MCF 10A (cell line): ENCODE results near the gene ANGPTL2. TPM values are rescaled to one million over a fixed set of nuclear protein-coding genes. Genes with fewer than 3 reads are reported as not detected.
A peak's percentile ranks its signal among the peaks of the same experiment; 100 is the strongest.

ENCODE experiments used
- BruUV-seq: library from RNA; stranded (reverse); fragments of 400-500 nt; replicated peaks from 2 replicates; lab custom pipeline; 2021; lab: Mats Ljungman, UMichigan
- CTCF ChIA-PET: fragments of 300-600 bp; sonication (Branson Sonifier 250); formaldehyde crosslinking; extraction: SDS; loops from one replicate; lab custom pipeline; 2021; ENCODE audit warnings: antibody characterized with exemption, inconsistent platforms; lab: Yijun Ruan, JAX
- POLR2A ChIA-PET: fragments of 300-600, 350-650 bp; sonication (Branson Sonifier 250); formaldehyde crosslinking; extraction: SDS; loops from one replicate; lab custom pipeline; 2020; ENCODE audit warnings: antibody characterized with exemption, inconsistent platforms; lab: Yijun Ruan, JAX
- DNase-seq: peaks from one replicate; pipeline ENCODE4 v3.0.0-alpha.2; 2018; ENCODE audit not compliant: unreplicated experiment
- H3K27ac Mint-ChIP-seq: one replicate; pipeline ENCODE4 v1.8.0; 2022; ENCODE audit warnings: mild to moderate bottlenecking, low read depth, mixed read lengths; ENCODE audit not compliant: unreplicated experiment
- H3K27me3 Mint-ChIP-seq: one replicate; pipeline ENCODE4 v1.8.0; 2022; ENCODE audit warnings: mixed read lengths; ENCODE audit not compliant: insufficient read depth, unreplicated experiment
- H3K36me3 Mint-ChIP-seq: one replicate; pipeline ENCODE4 v1.8.0; 2022; ENCODE audit warnings: mild to moderate bottlenecking, moderate library complexity, mixed read lengths; ENCODE audit not compliant: insufficient read depth, unreplicated experiment
- H3K4me1 Mint-ChIP-seq: one replicate; pipeline ENCODE4 v1.8.0; 2022; ENCODE audit warnings: mixed read lengths; ENCODE audit not compliant: insufficient read depth, unreplicated experiment
- H3K4me3 Mint-ChIP-seq: one replicate; pipeline ENCODE4 v1.8.0; 2022; ENCODE audit warnings: mild to moderate bottlenecking, moderate library complexity, mixed read lengths; ENCODE audit not compliant: unreplicated experiment
- H3K9me3 Mint-ChIP-seq: one replicate; pipeline ENCODE4 v1.8.0; 2022; ENCODE audit warnings: mixed read lengths; ENCODE audit not compliant: unreplicated experiment
- CTCF ChIP-seq: fragments of 200-600 bp; IDR thresholded peaks from one replicate; pipeline ENCODE4 v1.8.0; 2022; ENCODE audit warnings: antibody characterized with exemption, mild to moderate bottlenecking; ENCODE audit not compliant: unreplicated experiment
- intact Hi-C: fragments of 100-400 bp; cut with micrococcal nuclease; formaldehyde crosslinking; loops from 2 replicates; pipeline ENCODE4 v1.14.1; 2022
- total RNA-seq: library from RNA; stranded (reverse); gene quantifications from 2 replicates; pipeline ENCODE4 v1.2.3, GENCODE V29; 2022

Gene ANGPTL2
- total RNA-seq, 1 experiment from 2014 or later, result not detected

DNA sequence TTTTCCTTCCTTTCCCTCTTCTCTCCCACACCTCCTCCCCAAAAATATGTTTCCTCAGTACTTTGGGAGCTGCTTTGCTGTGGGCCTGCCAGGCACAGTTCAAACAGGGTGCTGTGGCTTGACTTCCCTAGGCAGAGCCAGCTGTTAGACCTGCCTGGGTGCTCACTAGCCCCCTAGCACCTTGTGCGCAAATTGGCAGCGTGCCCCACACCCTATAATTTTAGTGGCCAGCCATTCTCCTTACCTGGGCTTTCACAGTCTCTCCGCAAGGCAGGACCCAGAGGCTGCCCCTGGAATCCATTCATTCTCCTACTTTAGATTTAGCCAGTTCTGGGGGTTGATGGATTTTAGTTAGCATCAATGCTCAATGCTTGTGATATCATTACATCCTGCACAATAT lies 72.3 kb downstream of the ANGPTL2 start:
- Mint-ChIP-seq H3K4me3 (no peak overlapping the region), H3K4me1 (peaks cover 11% of the 10 kb centered on the region), H3K9me3 (no peaks in the 10 kb centered on the region), H3K27ac (no peak overlapping the region), H3K36me3 (no peaks in the 10 kb centered on the region), H3K27me3 (no peaks in the 10 kb centered on the region)
- no TSS peak for BruUV-seq
- no peak for DNase-seq
- intact Hi-C loops, result no loop called here
- POLR2A ChIA-PET, result no interaction called here
- CTCF ChIA-PET, result no interaction called here
- TF ChIP-seq CTCF, result no peak

GRCh38 chr9:127049581-127049980 lies 72.9 kb downstream of the ANGPTL2 start:
- Mint-ChIP-seq H3K27me3 (no peaks in the 10 kb centered on the region), H3K9me3 (no peaks in the 10 kb centered on the region), H3K4me3 (no peak overlapping the region), H3K27ac (peak overlapping the region; percentile 92), H3K36me3 (no peaks in the 10 kb centered on the region), H3K4me1 (peaks cover 11% of the 10 kb centered on the region)
- ChIA-PET CTCF (interaction anchor here (0.6 to 1.8 kb wide), 6 partner anchors 14 to 149 kb away, joined by 3 to 6 read pairs (median 4); no protein-coding TSS in a partner anchor), POLR2A (interaction anchor here (0.7 to 1.6 kb wide), 2 partner anchors 11 to 65 kb away, joined by 4 to 8 read pairs; no protein-coding TSS in a partner anchor)
- no TSS peak for BruUV-seq
- intact Hi-C loops, result loop anchor here (5.0 kb wide), 1 partner anchor 138 kb away; no protein-coding TSS in a partner anchor
- no peak for TF ChIP-seq CTCF
- peak; percentile 40 for DNase-seq

GRCh38 chr9:127049044-127049443 lies 73.4 kb downstream of the ANGPTL2 start:
- POLR2A ChIA-PET, result interaction anchor here (0.6 to 1.6 kb wide), 4 partner anchors 12 to 401 kb away, joined by 4 to 8 read pairs (median 4); no protein-coding TSS in a partner anchor
- no peaks in the 10 kb centered on the region for H3K36me3 Mint-ChIP-seq
- no peak for TF ChIP-seq CTCF

GRCh38 chr9:127047971-127048370 lies 74.5 kb downstream of the ANGPTL2 start:
- intact Hi-C loops, result loop anchor here (5.0 kb wide), 1 partner anchor 139 kb away; no protein-coding TSS in a partner anchor
- H3K27ac Mint-ChIP-seq, result peak overlapping the region; percentile 92
- no peak overlapping the region for H3K4me3 Mint-ChIP-seq
- H3K4me1 Mint-ChIP-seq, result peaks cover 11% of the 10 kb centered on the region
- no peaks in the 10 kb centered on the region for H3K27me3 Mint-ChIP-seq
- H3K36me3 Mint-ChIP-seq, result no peaks in the 10 kb centered on the region
- no peaks in the 10 kb centered on the region for H3K9me3 Mint-ChIP-seq
- BruUV-seq, result no TSS peak
- no peak for DNase-seq
- ChIA-PET POLR2A (interaction anchor here (1.1 to 1.6 kb wide), 2 partner anchors 11 to 13 kb away, joined by 4 to 8 read pairs; no protein-coding TSS in a partner anchor), CTCF (interaction anchor here (0.9 to 1.8 kb wide), 2 partner anchors 26 to 61 kb away, joined by 3 to 6 read pairs; no protein-coding TSS in a partner anchor)
- no peak for TF ChIP-seq CTCF

More at GRCh38 chr9:127049044-127049443, 73.4 kb downstream of the ANGPTL2 start:
- Mint-ChIP-seq H3K4me3 (peak overlapping the region; percentile 59), H3K27me3 (no peaks in the 10 kb centered on the region), H3K4me1 (peaks cover 11% of the 10 kb centered on the region), H3K9me3 (no peaks in the 10 kb centered on the region), H3K27ac (peak overlapping the region; percentile 92)
- peak; percentile 96 for DNase-seq
- intact Hi-C loops, result loop anchor here (5.0 kb wide), 1 partner anchor 138 kb away; no protein-coding TSS in a partner anchor
- CTCF ChIA-PET, result interaction anchor here (0.6 to 1.8 kb wide), 9 partner anchors 15 to 150 kb away, joined by 3 to 6 read pairs (median 3); no protein-coding TSS in a partner anchor
- BruUV-seq, result no TSS peak
